PC-9 (cell line): ENCODE measurements around the gene ZNRF3.

Experiments used
- EZH2 ChIP-seq: fragments of 200-600 bp; sonication (generic); IDR thresholded peaks from 2 replicates; pipeline ENCODE4 v1.8.0; 2017; ENCODE audit warnings: antibody characterized with exemption, low read depth
- TF ChIP-seq, protein P1 (sequence below): fragments of 200-600 bp; sonication (generic); conservative IDR thresholded peaks from 2 replicates; pipeline ENCODE4 v1.6.1; 2017; ENCODE audit warnings: mixed run types, antibody characterized with exemption, mild to moderate bottlenecking, moderate library complexity

DNA sequence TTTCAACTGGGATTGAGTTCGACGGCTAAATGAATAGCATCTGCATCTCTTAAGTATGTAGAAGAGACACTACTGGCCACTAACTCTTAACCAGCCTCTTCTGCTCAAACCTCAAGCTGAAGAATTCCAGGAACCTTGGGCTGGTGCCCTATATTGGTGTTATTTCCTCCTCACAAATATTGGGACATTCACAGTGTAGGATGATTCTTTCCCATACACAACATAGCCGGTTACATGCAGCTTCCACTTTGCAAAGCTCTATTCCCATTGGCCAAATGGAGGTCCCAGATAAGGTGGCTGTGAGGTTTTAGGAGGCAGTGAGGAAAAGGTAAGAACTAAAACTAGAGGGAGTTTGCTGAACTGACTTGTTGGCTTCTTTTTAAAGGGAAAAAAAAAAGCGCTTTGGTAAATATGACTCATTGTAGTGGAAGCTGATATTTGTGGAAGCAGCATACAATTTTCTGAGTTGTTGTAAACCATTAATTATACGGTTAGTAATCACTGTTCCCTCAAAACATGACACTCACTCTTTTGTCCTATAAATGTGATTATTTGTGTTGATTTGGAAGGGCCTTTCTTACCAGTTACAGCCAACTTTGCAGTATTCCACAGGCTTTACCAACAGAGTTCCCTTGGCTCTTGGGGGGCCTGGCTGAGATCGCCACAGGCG lies 160.7 kb downstream of the ZNRF3 start:
- TF ChIP-seq, protein P1, sequence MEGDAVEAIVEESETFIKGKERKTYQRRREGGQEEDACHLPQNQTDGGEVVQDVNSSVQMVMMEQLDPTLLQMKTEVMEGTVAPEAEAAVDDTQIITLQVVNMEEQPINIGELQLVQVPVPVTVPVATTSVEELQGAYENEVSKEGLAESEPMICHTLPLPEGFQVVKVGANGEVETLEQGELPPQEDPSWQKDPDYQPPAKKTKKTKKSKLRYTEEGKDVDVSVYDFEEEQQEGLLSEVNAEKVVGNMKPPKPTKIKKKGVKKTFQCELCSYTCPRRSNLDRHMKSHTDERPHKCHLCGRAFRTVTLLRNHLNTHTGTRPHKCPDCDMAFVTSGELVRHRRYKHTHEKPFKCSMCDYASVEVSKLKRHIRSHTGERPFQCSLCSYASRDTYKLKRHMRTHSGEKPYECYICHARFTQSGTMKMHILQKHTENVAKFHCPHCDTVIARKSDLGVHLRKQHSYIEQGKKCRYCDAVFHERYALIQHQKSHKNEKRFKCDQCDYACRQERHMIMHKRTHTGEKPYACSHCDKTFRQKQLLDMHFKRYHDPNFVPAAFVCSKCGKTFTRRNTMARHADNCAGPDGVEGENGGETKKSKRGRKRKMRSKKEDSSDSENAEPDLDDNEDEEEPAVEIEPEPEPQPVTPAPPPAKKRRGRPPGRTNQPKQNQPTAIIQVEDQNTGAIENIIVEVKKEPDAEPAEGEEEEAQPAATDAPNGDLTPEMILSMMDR = no peak
- no peak for TF ChIP-seq EZH2
